NCI-H82 treated with DMSO at 0.1 percent for 48 hours (cell line): ENCODE data around the gene ADAM29.
"Not testable (repeated sequence)": the region's sequence is repeated elsewhere in the genome, so short reads cannot be mapped to it uniquely, and the experiment has no call there.

Experiments
- DNase-seq: peaks from one replicate; lab custom pipeline; 2025; ENCODE audit not compliant: unreplicated experiment; lab: John Stamatoyannopoulos, UW

ADAM29 gene

DNA sequence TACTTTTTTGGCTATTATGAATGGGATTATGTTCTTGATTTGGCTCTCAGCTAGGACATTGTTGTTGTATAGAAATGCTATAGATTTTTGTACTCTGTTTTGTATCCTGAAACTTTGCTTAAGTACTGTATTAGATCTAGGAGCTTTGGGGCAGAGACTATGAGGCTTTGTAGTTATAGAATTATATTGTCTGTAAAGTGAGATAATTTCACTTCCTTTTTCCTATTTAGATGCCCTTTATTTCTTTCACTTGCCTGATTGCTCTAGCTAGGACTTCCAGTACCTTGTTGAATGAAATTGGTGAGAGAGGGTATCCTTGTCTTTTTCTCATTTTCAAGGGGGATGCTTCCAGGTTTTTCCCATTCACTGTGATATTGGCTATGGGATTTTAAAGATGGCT is 28.1 kb downstream of the ADAM29 start:
- DNase-seq = no peak

DNA sequence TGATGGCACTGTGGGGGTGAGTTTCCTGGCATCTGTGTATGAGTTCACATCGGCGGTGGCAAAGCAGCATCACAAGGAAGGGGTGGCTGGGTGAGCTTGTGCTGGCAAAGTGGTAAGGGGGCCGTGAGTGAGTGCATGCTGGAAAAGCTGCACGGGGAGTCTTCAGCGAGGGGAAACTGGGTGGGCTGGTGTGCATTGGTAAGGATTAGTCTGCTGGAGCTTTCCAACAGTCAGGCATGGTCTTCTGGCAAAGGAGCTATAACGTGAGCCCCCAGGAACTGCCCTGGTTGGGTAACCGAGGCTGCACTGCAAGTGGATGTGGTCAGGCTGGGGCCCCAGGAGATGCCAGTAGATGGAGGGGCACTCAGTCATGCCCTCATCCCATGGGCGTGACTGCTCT is 30.7 kb downstream of the ADAM29 start:
- DNase-seq = no peak

DNA sequence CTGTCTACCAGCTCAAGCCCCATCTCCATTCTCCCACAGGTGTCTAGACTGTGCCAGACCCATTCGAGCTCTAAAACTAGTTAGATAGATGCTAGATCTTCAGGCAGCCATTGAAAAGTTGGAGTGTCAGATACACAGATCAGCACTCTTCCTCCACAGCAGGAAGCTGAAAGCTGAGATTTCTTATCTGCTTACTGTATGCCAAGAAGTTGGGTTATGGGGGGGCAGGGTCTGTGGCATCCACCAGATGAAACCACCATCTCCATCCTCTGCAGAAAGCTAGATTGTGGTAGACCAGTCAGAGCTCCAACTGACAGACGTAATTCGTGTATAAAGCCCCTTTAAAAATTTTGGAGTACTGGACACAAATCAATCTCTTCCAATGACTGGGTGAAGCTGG is 54.8 kb downstream of the ADAM29 start:
- no peak for DNase-seq

DNA sequence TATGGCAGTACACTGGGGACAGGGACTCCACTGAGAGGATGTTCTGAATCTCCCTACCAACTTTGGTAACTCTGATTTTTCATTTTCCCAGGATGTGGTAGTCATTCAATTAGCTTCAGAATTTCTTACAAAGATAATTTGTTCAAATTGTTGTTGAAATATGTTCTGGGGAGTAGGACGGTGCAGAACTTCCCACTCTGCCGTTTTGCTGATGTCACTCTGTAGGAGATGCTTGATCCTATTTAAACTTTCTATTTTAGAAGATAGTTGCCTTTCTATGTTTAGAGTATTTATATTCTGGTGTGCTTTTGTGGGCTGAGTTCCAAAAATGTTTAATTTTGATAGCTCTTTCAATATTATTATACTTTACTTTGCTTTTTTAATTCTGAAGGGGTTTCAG is 55.2 kb downstream of the ADAM29 start:
- no peak for DNase-seq

DNA sequence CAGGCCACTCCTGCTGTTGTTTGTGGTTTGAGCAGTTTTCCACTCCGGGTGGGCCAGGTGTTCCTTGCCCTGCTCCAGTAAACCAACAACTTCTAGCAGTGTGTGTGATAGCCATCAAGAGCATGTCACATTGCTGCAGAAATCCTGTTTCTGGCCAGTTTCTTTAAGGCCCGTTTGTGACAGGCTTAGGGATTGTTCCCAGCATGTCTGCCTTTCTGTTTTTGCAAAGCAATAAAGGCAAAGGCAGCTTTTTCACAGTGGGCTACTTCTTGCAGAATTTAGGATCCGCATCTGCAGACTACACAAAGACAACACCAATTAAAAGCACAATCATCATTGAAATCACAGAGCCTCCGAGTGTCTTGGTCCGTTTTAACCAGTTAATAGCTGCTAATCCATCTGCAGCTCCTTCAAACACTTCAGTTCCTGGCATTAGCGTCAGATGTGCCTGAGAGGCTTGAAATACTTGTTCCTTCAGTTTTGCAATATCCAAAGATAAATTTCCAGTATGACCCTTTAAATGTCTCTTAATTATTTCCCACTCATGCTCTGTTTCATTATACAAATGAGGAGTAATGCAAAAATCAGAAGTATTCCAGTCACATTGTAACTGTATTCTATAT is 65.1 kb downstream of the ADAM29 start:
- no peak for DNase-seq

DNA sequence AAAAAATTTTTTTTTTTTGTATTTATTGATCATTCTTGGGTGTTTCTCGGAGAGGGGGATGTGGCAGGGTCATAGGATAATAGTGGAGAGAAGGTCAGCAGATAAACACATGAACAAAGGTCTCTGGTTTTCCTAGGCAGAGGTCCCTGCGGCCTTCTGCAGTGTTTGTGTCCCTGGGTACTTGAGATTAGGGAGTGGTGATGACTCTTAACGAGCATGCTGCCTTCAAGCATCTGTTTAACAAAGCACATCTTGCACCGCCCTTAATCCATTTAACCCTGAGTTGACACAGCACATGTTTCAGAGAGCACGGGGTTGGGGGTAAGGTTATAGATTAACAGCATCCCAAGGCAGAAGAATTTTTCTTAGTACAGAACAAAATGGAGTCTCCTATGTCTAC is 65.7 kb downstream of the ADAM29 start:
- DNase-seq = not testable (repeated sequence)

DNA sequence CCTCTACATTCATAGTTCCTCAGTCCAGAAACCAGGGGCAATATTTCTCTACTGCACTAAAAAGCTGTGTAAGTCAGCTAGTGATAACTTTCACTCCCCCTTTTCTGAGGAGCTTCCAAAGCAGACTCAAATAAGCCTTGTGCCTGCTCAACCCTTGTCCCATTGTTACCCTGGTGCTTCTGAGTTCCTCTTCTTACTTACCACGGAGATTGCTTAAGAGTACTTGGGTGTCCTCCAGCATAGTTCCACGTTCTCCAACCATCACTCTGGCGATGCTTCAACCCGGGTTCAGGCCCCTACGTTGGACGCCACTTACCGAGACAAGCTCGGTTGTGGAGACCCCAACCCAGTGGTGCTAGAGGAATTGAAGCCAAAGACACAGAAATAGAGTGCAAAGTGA is 71.6 kb downstream of the ADAM29 start:
- DNase-seq = no peak

DNA sequence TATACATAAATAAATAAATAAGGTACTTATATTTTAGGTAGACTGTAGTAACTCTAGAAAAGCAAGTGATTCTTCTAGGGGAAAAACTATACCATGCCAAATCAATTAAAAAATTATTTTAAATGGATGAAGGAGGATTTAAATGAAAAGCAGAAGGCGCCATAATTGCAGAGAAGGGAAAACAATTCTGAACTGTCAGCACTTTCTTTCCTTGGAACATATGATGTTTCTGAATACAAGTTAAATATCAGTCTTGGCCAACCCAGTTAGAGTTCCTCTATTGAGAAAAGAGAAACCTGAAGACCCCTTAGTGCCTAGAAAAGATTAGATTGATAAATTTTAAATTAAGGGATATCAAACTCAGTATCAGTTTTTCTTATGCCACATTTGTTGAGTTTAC is 75.8 kb downstream of the ADAM29 start:
- DNase-seq = no peak

DNA sequence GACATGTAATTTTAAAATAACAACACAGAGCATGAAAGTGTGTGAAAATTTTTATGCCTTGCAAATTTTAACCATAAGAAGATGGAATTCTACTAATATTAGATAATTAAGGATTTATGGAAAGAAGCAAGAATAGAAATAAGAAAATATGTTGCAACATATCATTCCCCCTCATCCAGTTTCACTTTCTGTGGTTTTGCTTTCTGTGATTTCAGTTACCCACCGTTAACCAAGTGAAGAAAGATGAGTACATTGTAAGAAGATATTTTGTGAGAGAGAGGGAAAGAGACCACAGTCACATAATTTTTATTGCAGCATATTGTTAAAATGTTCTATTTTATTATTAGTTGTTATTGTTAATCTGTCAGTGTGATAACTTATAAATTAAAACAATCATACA is 77.9 kb downstream of the ADAM29 start:
- DNase-seq = no peak

DNA sequence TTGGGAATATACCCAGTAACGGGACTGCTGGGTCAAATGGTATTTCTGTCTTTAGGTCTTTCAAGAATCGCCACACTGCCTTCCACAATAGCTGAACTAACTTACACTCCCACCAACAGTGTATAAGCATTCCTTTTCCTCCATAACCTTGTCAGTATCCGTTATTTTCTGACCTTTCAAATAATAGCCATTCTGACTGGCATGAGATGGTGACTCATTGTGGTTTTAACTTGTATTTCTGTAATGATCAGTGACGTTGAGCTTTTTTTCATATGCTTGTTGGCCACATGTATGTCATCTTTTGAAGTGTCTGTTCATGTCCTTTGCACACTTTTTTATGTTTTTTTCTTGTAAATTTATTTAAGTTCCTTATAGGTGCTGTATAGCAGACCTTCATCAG is 81.2 kb downstream of the ADAM29 start:
- DNase-seq = no peak

DNA sequence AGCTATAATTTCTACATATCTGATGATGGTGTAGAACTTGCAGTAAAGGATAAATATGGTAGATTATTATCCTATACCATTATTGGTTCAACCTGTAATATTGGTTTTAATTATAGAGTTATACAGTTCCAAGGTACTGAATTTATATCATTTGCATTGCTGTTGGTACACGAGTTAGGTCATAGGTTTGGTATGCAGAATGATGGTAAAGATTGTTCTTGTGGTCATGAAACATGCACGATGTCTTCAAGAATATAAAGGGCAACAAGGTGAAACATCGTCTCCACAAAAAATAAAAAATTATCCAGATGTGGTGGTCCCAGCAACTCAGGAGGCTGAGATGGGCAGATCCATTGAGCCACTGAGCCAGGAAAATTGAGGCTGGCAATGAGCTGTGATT is 99.6 kb downstream of the ADAM29 start:
- DNase-seq = no peak

DNA sequence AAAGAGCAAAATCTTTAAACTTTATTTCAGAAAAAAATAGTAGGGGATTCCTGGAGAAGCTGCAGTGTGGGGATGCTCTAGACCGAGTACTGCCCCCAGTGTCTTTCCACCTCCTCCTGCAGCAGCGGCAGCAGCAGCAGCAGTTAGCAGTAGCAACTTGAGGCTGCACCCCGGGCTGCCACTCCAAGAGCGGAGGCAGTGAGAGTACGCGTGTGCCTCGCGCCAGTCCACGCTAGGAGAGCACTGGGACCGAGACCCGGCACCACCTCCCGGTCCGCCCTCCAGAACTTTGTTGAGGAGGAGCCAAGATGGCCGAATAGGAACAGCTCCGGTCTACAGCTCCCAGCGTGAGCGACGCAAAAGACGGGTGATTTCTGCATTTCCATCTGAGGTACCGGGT is 101.3 kb downstream of the ADAM29 start:
- not testable (repeated sequence) for DNase-seq
